ENCODE data around the gene CGGBP1.

GRCh38 chr3:88041005-88041404 lies 17.8 kb downstream of the CGGBP1 start:
- TF ChIP-seq, protein P1, sequence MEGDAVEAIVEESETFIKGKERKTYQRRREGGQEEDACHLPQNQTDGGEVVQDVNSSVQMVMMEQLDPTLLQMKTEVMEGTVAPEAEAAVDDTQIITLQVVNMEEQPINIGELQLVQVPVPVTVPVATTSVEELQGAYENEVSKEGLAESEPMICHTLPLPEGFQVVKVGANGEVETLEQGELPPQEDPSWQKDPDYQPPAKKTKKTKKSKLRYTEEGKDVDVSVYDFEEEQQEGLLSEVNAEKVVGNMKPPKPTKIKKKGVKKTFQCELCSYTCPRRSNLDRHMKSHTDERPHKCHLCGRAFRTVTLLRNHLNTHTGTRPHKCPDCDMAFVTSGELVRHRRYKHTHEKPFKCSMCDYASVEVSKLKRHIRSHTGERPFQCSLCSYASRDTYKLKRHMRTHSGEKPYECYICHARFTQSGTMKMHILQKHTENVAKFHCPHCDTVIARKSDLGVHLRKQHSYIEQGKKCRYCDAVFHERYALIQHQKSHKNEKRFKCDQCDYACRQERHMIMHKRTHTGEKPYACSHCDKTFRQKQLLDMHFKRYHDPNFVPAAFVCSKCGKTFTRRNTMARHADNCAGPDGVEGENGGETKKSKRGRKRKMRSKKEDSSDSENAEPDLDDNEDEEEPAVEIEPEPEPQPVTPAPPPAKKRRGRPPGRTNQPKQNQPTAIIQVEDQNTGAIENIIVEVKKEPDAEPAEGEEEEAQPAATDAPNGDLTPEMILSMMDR (conservative IDR thresholded peaks at IDR 0.05 in 1 of 2, IDR thresholded peaks at IDR 0.05 in 1 of 2; ENCODE audit: extremely low read depth in 1 of 2, insufficient read depth in 1 of 2, low read depth in 1 of 2, low read length in 2 of 2), result no peak
- no peak for TF ChIP-seq EZH2 (IDR thresholded peaks at IDR 0.05; ENCODE audit: borderline replicate concordance, low read length)
